Panc1 (cell line): ENCODE measurements around the gene TNFAIP8L3.

Source experiments
- POLR2AphosphoS5 ChIP-seq: IDR thresholded peaks from 2 replicates; pipeline ENCODE4 v1.6.1; 2012; ENCODE audit warnings: mild to moderate bottlenecking, low read depth, low read length, moderate library complexity
- TF ChIP-seq, protein P1 (sequence below): fragments of 450-650 bp; IDR thresholded peaks from 2 replicates; pipeline ENCODE4 v1.5.1; 2017; ENCODE audit warnings: mild to moderate bottlenecking

DNA sequence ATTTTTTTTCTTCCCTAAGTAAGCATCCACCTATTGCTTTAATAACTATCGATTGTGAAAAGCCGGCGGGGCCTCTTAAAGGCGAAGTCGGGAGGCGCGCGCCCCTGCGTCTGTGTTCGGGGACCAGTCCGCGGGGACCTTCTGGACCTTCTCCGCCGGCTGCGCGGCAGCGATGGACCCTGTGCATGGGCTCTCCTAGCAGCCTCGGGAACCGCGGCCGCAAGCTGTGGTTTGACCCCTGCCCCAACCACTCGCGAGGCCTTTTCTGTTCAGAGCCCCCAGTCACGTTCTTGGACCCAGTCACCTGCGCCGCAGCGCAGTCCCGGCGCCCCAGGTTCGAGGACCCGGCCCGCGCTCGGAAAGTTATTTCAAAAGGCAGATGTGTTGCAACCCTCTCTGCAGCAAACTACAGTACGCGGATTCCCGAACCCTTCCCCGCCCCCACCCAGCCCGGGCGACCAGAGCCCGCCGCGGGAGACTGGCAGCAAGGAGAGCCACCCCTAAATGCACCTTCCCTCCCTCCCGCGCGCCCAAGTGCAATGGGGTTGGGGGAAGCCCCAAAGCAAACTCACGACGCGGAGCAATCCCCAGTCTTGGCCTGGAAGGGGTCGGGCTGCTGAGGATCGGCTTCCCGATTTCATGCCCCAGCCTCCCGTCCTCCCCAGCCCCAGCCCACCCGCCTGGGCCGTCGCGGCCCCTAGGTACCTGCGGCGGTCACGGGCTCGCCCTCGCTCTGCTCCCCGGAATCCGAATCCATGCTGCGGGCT lies 684 bp downstream of the TNFAIP8L3 start:
- TF ChIP-seq, protein P1, sequence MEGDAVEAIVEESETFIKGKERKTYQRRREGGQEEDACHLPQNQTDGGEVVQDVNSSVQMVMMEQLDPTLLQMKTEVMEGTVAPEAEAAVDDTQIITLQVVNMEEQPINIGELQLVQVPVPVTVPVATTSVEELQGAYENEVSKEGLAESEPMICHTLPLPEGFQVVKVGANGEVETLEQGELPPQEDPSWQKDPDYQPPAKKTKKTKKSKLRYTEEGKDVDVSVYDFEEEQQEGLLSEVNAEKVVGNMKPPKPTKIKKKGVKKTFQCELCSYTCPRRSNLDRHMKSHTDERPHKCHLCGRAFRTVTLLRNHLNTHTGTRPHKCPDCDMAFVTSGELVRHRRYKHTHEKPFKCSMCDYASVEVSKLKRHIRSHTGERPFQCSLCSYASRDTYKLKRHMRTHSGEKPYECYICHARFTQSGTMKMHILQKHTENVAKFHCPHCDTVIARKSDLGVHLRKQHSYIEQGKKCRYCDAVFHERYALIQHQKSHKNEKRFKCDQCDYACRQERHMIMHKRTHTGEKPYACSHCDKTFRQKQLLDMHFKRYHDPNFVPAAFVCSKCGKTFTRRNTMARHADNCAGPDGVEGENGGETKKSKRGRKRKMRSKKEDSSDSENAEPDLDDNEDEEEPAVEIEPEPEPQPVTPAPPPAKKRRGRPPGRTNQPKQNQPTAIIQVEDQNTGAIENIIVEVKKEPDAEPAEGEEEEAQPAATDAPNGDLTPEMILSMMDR = no peak
- TF ChIP-seq POLR2AphosphoS5 = no peak
